SK-N-SH (cell line): ENCODE measurements around the gene TEX19.

ENCODE experiments used
- CTCF ChIP-seq: fragments of 200-600 bp; sonication (generic); IDR thresholded peaks from 2 replicates; pipeline ENCODE4 v1.6.1; 2017; ENCODE audit warnings: antibody characterized with exemption, mild to moderate bottlenecking, moderate library complexity
- EP300 ChIP-seq, 2 experiments: IDR thresholded peaks; 2 replicates each; pipeline versions ENCODE4 v1.4.0 to v1.6.1; 2012; ENCODE audit warnings: borderline replicate concordance in 1 of 2, low read depth in 1 of 2, low read length in 1 of 2
- EZH2phosphoT487 ChIP-seq: fragments of 200-600 bp; sonication (generic); IDR thresholded peaks from 2 replicates; pipeline ENCODE4 v1.6.1; 2017; ENCODE audit warnings: low read depth, mixed run types, mild to moderate bottlenecking, antibody characterized with exemption, moderate library complexity, borderline replicate concordance
- MXI1 ChIP-seq: IDR thresholded peaks from 2 replicates; pipeline ENCODE4 v1.6.1; 2012; ENCODE audit warnings: mild to moderate bottlenecking, low read depth, low read length, improper control_type of control experiment
- POLR2AphosphoS5 ChIP-seq: IDR thresholded peaks from 2 replicates; pipeline ENCODE4 v1.6.1; 2012; ENCODE audit warnings: low read depth, low read length
- REST ChIP-seq: IDR thresholded peaks from 2 replicates; pipeline ENCODE4 v1.6.1; 2012; ENCODE audit warnings: mild to moderate bottlenecking, low read depth, low read length, moderate library complexity
- TAF1 ChIP-seq: IDR thresholded peaks from 2 replicates; pipeline ENCODE4 v1.6.1; 2012; ENCODE audit warnings: low read depth, mild to moderate bottlenecking, low read length, moderate library complexity, borderline replicate concordance
- YY1 ChIP-seq: IDR thresholded peaks from 2 replicates; pipeline ENCODE4 v1.4.0; 2012; ENCODE audit warnings: low read depth, mild to moderate bottlenecking
- ZBTB33 ChIP-seq: IDR thresholded peaks from 2 replicates; pipeline ENCODE4 v1.4.0; 2012; ENCODE audit warnings: low read depth, borderline replicate concordance

- TF ChIP-seq CTCF: no peak
- TF ChIP-seq EP300 (IDR thresholded peaks at IDR 0.05; ENCODE audit: borderline replicate concordance in 1 of 2, low read depth in 1 of 2, low read length in 1 of 2): no peak
- no peak for TF ChIP-seq MXI1
- TF ChIP-seq EZH2phosphoT487: no peak
- TF ChIP-seq YY1: no peak
- TF ChIP-seq TAF1: no peak
- no peak for TF ChIP-seq POLR2AphosphoS5
- TF ChIP-seq ZBTB33: no peak
- TF ChIP-seq REST: no peak
Observed at GRCh38 chr17:82372249-82373071, 13.4 kb downstream of the TEX19 start.
